ENCODE measurements around the gene HIGD1A.

The HIGD1A gene

GRCh38 chr3:42752961-42753360 lies 51.3 kb downstream of the HIGD1A start:
- DNase-seq: no peak

DNA sequence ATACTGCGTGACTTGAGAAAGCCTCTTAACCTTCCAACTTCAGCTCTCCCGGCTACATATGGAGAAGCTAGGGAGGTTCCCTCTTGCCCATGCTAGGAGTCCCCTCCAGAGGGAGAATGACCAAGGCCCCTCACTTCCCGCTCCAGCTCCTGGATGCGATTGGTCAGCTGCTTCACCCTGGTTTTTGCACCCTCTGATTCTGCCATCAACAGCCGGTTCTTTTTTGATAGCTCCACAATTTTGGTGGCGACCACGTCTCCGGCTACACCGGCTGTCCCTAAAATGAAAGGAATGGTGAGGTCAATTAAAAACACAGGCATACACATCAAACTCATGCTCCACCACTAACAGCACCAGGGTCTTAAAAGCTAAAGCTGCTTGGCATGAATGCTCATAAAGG lies 51.8 kb downstream of the HIGD1A start:
- DNase-seq: no peak

- no peak for DNase-seq
Observed at GRCh38 chr3:42751609-42752008, 52.7 kb downstream of the HIGD1A start.

GRCh38 chr3:42750834-42751233 lies 53.5 kb downstream of the HIGD1A start:
- no peak for DNase-seq

GRCh38 chr3:42749753-42750231 lies 54.5 kb downstream of the HIGD1A start:
- DNase-seq: no peak

GRCh38 chr3:42749025-42749752 lies 55.1 kb downstream of the HIGD1A start:
- no peak for DNase-seq

GRCh38 chr3:42747581-42747980 lies 56.7 kb downstream of the HIGD1A start:
- peak in 2 of 4 experiments; percentile 26 to 30 for DNase-seq

GRCh38 chr3:42746455-42747450 lies 57.5 kb downstream of the HIGD1A start:
- DNase-seq: no peak

- no peak for DNase-seq
Observed at GRCh38 chr3:42745776-42746454, 58.4 kb downstream of the HIGD1A start.

- no peak for DNase-seq
Observed at GRCh38 chr3:42745291-42745745, 59.0 kb downstream of the HIGD1A start.

DNA sequence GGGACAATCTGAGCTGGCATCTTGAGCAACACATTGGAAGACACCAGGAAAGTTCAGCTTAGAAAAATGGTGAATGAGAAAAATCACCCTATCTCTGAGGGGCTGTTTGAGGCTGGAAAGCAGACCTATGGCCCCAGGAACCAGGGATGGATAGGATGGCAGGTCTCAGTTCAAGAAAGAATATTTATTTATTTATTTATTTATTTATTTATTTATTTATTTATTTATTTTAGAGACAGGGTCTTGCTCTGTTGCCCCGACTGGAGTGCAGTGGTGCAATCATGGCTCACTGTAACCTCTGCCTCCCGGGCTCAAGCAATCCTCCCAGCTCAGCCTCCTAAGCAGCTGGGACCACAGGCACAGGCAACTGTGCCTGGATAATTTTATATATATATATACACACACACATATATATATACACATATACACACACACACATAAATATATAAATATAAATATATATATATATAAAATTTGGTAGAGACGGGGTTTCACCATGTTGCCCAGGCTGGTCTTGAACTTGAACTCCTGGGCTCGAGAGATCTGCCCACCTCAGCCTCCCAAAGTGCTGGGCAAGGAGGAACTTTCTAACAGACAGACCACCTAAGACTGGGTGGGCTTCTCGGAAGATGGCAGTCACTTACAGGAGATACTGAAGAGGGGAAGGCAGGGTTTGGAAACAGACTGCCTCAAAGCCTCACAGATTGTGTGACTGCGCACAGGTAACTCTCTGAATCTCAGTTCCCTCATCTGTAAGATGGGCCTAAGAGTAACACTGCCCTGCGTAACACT lies 60.9 kb downstream of the HIGD1A start:
- no peak for DNase-seq

DNA sequence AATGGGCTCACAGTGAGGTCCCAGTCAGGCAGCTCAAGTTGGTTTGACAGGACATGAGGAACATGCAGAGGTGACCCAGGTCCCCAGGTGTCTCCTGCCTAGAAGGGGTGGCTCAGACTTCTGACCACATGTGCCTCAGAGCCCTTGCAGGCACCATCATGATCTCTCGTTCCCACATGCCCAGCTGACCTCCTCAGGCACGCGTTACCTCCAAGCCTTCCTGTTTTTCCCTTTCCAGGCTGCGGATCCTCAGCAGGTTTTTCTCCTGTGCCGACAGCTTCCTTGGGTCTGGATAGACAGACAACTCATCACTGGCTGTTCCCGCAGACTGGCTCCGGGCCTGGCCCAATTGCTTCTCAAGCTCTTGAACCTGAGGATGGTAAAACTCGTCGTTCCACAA lies 61.6 kb downstream of the HIGD1A start:
- no peak for DNase-seq

DNA sequence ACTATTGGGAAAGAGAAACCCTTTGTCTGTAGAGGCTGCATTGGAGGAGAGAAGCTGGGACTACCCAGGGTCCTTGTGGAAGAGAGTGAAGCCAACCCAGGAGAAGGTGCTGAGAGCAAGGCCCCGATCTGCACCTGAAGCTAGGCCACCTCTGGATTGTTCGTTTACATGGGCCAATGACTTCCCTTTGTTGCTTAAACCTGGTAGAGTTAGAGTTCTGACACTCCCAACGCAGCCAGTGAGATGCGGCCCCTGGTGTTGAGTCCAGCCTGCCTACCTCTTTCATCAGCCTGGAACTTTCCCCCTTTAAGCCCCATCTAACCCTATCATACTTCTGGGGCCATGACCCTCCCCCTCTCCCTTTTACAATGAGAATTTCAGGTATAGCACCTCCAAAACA lies 62.0 kb downstream of the HIGD1A start:
- DNase-seq: no peak

DNA sequence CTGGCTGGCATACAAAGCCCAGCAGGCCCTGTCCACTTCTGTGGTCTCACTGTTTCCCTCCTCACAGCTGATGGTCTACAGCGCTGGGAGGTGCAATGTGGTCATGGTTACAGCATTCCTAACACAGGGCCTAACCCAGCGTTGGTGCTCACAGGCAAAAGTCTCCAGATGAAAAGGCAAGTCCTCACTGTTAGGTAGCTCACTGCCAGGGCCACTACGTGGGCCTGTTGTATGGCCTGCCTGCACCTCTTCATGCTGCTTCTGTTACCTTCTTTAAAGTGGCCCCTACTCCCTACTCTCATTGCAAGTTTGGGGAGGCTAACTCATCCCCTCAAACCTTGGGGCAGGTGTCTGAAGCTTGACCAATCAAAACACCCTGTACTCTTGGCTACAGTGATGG lies 62.5 kb downstream of the HIGD1A start:
- DNase-seq: no peak

DNA sequence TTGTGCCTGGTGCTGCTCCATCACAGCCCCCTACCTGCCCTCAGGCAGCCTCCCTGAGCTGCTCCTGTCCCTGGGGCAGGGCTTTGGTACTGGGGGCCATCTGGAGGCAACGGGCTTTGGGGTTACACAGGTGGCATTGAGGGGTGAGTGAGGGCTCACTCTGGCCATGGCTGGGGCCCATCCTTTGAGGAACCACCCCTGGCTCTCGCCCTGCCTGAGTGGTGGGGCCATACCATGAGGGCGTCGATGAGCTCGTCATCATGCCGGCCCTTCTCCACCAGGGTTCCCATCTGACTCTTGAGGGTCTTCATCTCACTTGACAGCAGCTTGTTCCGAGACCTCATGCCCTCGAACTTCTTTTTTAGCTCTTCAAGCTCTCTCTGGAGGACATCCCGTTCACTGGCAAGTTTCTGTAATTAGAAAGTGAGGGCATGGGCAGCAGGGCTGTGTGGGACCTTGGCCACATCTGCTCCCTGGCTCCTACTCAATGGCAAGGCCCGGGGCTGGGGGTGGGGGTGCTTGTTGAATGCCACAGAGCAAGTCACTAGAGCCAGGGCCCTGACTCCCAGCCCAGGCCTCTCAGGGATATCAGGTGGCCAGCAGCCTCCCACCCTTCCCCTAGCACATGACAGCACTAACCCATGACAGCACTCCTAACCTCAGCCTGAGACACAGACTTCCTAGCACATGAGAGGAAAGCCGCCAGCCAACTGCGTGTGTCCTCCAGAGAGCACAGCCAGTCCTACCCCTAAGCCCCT lies 64.7 kb downstream of the HIGD1A start:
- no peak for DNase-seq

GRCh38 chr3:42736531-42736930 lies 67.8 kb downstream of the HIGD1A start:
- DNase-seq: no peak

GRCh38 chr3:42736081-42736480 lies 68.2 kb downstream of the HIGD1A start:
- no peak for DNase-seq

GRCh38 chr3:42735615-42736014 lies 68.7 kb downstream of the HIGD1A start:
- DNase-seq: no peak

GRCh38 chr3:42735019-42735418 lies 69.3 kb downstream of the HIGD1A start:
- no peak for DNase-seq

DNA sequence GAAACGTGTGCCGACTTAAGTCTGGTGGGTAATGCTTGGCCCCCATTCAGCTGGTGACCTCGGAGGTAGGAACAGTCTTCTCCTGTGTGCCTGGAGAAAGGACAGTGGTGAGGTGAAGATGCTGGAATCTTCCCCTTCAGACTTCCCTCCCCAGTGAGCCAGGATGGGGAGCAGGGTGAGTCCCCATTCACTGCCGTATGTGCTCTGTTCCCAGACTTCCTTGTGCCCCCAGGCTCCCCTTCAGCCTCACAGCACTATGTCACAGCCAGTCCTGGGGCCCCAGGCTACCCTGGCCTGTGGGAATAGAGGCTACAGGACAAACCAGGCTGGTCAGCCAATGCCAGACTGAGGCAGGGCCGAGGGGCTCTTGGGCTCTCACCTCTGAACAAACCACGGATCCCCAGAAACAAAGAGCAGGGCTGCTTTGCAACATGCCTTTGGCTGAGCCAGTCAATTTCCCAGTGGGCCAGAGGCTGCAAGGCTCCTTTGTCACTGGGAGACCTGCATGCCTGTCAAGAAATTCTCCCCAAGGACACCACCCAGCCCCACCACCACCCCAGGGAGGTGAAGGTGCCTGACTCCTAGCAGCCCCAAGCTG lies 69.9 kb downstream of the HIGD1A start:
- no peak for DNase-seq

All from activated naive CD4-positive, alpha-beta T cell (primary cell).